ACHN (cell line): ENCODE results near the gene ARHGAP15.
"Not testable (repeated sequence)": the region's sequence is repeated elsewhere in the genome, so short reads cannot be mapped to it uniquely, and the experiment has no call there.

Experiments
- DNase-seq: peaks from one replicate; pipeline ENCODE4 v3.0.0-alpha.2; 2015
- in situ Hi-C: cut with HindIII; loops from 2 replicates; pipeline ENCODE4 v1.10.0; 2017; ENCODE audit warnings: low sequenced_read_pairs, low pct_ligation_motif_present, low pct_unique_long_range_greater_than_20kb

The ARHGAP15 gene

GRCh38 chr2:143128681-143129580 is at the start of gene ARHGAP15:
TSS of gene ARHGAP15 (plus strand) at chr2:143129419.
- in situ Hi-C loops = no loop called here
- DNase-seq = no peak

GRCh38 chr2:143081616-143082015 is 47.6 kb upstream of the ARHGAP15 start:
- in situ Hi-C loops = no loop called here
- DNase-seq = no peak

- in situ Hi-C loops = no loop called here
Measured at GRCh38 chr2:143083636-143084035, 45.6 kb upstream of the ARHGAP15 start.

GRCh38 chr2:143084462-143084861 is 44.8 kb upstream of the ARHGAP15 start:
- DNase-seq = no peak
- in situ Hi-C loops = no loop called here

More at GRCh38 chr2:143083636-143084035, 45.6 kb upstream of the ARHGAP15 start:
- peak; percentile 65 for DNase-seq

DNA sequence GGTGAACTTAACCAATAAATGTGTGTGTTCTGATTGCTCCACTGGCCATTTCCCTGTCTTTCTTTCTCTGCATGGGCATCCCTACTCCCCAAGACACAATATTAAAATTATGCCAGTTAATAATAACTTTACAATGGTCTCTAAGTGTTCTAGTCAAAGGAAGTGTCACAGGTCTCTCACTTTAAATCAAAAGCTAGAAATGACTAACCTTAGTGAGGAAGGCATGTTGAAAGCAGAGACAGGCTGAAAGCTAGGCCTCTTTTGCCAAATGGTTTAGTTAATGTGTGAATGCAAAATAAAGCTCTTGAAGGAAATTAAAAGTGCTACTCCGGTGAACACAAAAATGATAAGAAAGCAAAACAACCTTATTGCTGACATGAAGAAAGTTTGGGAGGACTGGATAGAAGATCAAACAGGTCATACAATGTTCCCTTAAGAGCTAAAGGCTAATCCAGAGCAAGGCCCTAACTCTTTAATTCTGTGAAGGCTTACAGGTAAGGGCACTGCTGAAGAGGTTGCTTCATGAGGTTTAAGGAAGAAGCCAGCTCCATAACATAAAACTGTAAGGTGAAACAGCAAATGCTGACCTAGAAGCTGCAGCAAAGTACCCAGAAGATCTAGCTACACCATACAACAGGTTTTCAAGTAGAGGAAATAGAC is 44.0 kb upstream of the ARHGAP15 start:
- in situ Hi-C loops = no loop called here
- no peak for DNase-seq

DNA sequence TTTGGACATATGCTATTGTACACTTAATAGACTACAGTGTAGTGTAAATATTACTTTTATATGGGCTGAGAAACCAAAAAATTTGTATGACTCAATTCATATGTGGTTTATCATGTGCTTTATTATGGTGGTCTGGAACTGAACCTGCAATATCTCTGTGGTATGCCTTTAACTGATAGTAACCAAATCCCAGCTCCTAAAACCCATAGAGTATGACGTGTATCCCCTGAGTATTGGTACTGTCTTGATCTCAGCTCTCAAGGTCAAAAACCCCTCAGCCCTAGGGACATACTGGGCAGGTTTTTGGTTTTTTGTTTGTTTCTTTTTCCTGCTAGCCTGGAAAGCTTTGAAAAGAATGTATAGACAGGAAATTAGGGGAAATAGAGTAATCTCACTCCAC is 42.2 kb upstream of the ARHGAP15 start:
- no peak for DNase-seq
- in situ Hi-C loops = no loop called here

GRCh38 chr2:143088388-143088787 is 40.8 kb upstream of the ARHGAP15 start:
- in situ Hi-C loops = no loop called here
- DNase-seq = no peak

GRCh38 chr2:143089520-143089919 is 39.7 kb upstream of the ARHGAP15 start:
- in situ Hi-C loops, DNase-seq: not testable (repeated sequence)

DNA sequence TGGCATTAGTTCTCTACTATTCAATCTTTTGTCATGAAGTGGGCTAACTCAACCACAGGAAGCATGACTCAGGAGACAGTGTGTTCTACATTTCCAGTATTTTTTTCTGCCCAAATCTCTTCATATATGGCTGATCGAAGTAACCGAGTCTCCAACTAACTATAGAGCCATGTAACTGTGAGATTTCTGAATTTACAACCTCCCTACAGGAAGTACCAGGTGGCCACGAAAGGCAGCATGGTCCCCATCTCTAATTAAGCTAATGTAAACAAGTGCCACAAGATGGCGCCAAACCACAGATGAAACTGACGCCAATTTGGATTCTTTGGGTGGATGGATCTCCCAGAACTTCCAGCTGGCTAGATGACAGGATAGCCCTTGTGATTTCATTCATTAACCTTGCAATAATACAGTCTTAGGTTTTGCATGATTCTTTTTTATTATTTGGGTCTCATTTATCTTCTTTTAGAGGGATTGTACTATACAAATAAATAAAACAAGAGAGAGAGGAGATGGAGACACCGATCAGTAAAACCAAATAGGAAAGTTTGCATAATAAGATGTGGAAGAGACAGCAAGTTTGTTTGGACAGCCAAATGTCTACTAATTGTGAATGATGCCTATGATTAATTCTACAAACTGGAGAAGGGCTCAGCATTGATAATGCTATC is 18.3 kb upstream of the ARHGAP15 start:
- in situ Hi-C loops = no loop called here
- peak; percentile 72 for DNase-seq

GRCh38 chr2:143117225-143117624 is 12.0 kb upstream of the ARHGAP15 start:
- in situ Hi-C loops = no loop called here

GRCh38 chr2:143121079-143121478 is 8.1 kb upstream of the ARHGAP15 start:
- in situ Hi-C loops = no loop called here
- DNase-seq = no peak

More at GRCh38 chr2:143117225-143117624, 12.0 kb upstream of the ARHGAP15 start:
- no peak for DNase-seq

- DNase-seq = no peak
- in situ Hi-C loops = no loop called here
Measured at GRCh38 chr2:143121957-143122356, 7.3 kb upstream of the ARHGAP15 start.

DNA sequence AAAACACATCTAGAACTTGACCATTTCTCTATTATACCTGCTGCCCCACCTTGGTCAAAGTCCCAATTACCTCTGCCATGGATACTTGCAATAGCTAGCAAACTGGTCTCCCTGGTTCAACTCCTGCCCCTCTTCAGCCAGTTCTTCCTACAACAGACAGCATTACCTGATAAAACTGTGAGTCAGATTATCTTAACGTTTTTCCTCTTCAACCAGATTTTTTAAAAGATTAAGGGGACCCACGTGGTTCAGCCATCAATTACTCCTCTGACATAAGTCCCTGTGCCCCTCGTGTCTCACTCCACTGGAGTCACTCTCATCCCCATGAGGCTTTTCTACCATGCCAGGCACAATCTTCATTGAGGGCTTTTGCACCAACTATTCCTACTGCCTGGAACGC is 5.3 kb upstream of the ARHGAP15 start:
- in situ Hi-C loops = no loop called here

GRCh38 chr2:143124445-143124844 is 4.8 kb upstream of the ARHGAP15 start:
- in situ Hi-C loops = no loop called here

More for the DNA sequence above, 5.3 kb upstream of the ARHGAP15 start:
- no peak for DNase-seq

DNA sequence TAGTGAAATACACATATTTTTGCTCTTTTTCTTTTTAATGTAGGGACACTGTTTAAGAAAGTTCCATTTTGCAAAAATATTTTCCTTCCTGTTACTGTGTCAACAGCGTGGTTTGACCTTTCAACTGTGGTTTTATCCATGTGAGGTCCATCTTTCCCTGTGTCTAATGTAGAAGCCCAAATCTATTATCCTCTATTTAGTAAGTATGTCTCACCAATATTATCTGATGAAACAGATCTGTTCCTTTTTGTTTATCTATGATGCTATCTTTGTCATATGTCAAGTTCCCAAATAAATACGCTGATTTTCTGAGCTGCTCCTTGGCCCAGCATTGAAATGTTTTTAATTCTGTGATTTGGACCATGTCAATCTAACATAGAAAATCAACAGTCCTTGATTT is 3.5 kb upstream of the ARHGAP15 start:
- in situ Hi-C loops = no loop called here
- no peak for DNase-seq

More at GRCh38 chr2:143124445-143124844, 4.8 kb upstream of the ARHGAP15 start:
- no peak for DNase-seq

DNA sequence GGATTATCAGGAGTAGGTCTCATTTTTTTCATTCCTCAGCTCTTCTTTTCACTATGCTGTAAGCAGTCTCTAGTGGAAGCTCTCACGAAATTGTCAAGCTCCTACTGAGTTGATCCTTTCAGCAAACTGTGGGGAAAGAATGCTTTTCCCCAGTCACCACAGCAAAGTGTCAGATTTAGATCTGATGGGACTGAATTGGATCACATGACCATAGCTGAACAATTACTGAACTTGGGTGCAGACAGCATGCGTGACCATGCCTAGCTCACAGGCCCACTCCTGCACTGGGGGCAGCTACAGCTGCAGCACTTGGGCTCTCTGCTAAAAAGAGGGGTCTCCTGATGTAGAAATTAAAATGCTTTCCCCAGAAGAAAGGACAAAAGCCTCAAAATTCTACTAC is 3.1 kb downstream of the ARHGAP15 start:
- DNase-seq = no peak
- in situ Hi-C loops = no loop called here

DNA sequence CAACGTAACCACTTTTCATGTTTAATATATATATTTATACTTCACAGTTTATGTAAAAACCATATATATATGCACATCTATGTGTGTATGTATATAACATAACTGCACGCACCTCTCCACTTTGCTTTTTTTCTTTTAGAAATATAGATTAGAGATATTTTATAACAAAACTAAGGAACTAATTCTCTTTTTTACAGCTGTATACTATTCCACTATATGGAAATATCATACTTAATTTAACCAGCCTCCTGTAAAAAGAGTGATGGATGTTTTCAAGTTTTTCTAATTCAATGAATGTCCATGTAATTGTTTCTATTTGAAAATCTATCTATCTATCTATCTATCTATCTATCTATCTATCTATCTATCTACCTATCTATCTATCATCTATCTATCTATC is 4.6 kb downstream of the ARHGAP15 start:
- DNase-seq = no peak
- in situ Hi-C loops = no loop called here

- in situ Hi-C loops = no loop called here
Measured at GRCh38 chr2:143138292-143138691, 9.1 kb downstream of the ARHGAP15 start.

DNA sequence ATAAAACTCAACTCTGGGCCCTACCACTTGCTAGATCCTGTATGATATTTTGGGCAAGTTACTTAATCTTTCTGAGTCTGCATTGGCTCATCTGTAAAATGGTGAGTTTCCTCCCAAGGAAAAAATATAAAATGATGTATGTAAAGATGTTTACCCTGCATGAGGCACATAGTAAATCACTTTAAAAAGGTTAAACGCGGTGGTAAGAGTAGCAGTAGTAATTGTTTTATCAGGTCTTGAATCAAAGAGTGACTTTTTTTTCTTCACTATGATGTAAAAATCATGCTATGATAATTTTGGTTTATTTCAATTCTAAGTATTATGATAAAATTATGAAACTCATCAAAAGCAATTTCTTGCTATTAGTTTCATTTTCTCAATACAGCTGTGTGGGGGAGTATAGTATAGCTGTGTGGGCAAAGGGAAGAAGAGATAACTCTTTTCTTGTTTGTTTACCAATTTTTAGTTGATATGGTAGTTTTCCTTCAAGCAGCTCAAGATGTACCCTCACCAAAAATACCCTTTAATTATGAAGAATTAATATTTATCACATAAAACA is 10.7 kb downstream of the ARHGAP15 start:
- in situ Hi-C loops = no loop called here
- DNase-seq = no peak

More at GRCh38 chr2:143138292-143138691, 9.1 kb downstream of the ARHGAP15 start:
- DNase-seq = no peak
